SU-DHL-6 (cell line): Measurements from ENCODE around the gene TMEM88.

Experiments
- EZH2phosphoT487 ChIP-seq: fragments of 200-600 bp; sonication (generic), shearing (Covaris generic); conservative IDR thresholded peaks from 2 replicates; pipeline ENCODE4 v1.6.1; 2018; ENCODE audit warnings: mild to moderate bottlenecking, antibody characterized with exemption, low read length, moderate library complexity, mixed read lengths
- TF ChIP-seq, protein P1 (sequence below): fragments of 200-600 bp; sonication (generic); IDR thresholded peaks from one replicate; pipeline ENCODE4 v1.5.1; 2017; ENCODE audit warnings: antibody characterized with exemption, mild to moderate bottlenecking, low read length, moderate library complexity; ENCODE audit not compliant: insufficient read depth, poor library complexity, severe bottlenecking

DNA sequence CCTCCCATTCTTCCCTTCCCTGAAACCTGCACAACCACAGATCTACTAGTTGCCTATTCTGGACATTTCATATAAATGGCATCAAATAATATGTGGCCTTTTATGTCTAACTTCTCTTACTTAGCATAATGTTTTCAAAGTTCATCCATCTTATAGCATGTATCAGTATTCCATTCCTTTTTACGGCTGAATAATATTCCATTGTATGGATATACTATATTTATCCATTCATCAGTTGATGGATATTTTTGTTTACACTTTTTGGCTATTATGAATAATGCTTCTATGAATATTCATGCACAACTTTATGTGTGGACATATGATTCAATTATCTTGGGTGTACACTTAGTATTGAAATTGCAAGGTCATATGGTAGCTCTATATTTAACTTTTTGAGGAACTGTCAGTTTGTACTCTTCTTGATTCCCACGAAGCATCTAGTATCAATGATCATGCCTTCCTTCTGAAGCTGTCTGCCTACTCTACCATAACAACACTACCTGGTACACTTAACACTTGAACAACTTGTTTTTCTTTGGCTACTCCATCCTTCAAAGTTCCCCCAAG, 21.0 kb downstream of the TMEM88 start:
- TF ChIP-seq, protein P1, sequence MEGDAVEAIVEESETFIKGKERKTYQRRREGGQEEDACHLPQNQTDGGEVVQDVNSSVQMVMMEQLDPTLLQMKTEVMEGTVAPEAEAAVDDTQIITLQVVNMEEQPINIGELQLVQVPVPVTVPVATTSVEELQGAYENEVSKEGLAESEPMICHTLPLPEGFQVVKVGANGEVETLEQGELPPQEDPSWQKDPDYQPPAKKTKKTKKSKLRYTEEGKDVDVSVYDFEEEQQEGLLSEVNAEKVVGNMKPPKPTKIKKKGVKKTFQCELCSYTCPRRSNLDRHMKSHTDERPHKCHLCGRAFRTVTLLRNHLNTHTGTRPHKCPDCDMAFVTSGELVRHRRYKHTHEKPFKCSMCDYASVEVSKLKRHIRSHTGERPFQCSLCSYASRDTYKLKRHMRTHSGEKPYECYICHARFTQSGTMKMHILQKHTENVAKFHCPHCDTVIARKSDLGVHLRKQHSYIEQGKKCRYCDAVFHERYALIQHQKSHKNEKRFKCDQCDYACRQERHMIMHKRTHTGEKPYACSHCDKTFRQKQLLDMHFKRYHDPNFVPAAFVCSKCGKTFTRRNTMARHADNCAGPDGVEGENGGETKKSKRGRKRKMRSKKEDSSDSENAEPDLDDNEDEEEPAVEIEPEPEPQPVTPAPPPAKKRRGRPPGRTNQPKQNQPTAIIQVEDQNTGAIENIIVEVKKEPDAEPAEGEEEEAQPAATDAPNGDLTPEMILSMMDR = no peak
- no peak for TF ChIP-seq EZH2phosphoT487
